ENCODE measurements around the gene GLG1. TPM values are rescaled to one million over a fixed set of nuclear protein-coding genes. Genes with fewer than 3 reads are reported as not detected.
A peak's percentile ranks its signal among the peaks of the same experiment; 100 is the strongest.
"Not testable (repeated sequence)": the region's sequence is repeated elsewhere in the genome, so short reads cannot be mapped to it uniquely, and the experiment has no call there.

The GLG1 gene
- total and polyA plus RNA-seq, 4 donors, result 24.6 to 156 (median 78.2) TPM

GRCh38 chr16:74409185-74409981, 197.5 kb downstream of the GLG1 start:
- H3K4me3 ChIP-seq; ATAC-seq (ENCODE audit: insufficient read depth, low FRiP score); DNase-seq; H3K27ac ChIP-seq (ENCODE audit: low read depth in 1 of 2, low read length in 1 of 2); H3K9ac ChIP-seq (ENCODE audit: insufficient read depth in 1 of 2, low read length in 2 of 2); H3K4me1 ChIP-seq (ENCODE audit: control insufficient read depth in 5 of 5, insufficient read depth in 5 of 5, low read length in 5 of 5); H3K36me3 ChIP-seq (ENCODE audit: control insufficient read depth in 4 of 4, insufficient read depth in 4 of 4, low read length in 4 of 4); H3K9me3 ChIP-seq (ENCODE audit: control insufficient read depth in 4 of 4, insufficient read depth in 3 of 4, low read length in 3 of 4); H3K27me3 ChIP-seq (ENCODE audit: control insufficient read depth in 3 of 3, insufficient read depth in 3 of 3, low read length in 2 of 3): not testable (repeated sequence)
- 93% methylated on average over 12 of the region's 15 CpGs for WGBS, 2 donors

DNA sequence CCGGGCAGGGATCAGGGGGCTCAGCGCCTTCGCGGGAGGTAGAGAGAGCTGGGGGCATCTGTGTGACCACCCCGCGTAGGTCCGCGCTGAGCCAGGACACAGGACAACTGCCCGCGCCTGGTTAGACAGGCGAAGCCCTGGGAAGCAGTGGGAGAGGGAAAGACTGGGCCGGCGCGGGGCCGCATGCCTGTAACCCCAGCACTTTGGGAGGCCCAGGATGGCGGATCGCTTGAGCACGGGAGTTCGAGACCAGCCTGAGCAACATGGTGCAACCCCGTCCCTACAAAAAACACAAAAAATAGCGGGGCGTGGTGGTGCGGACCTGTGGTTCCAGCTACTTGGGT, 199.6 kb downstream of the GLG1 start:
- H3K9ac ChIP-seq (ENCODE audit: insufficient read depth in 1 of 2, low read length in 2 of 2); H3K27me3 ChIP-seq (ENCODE audit: control insufficient read depth in 3 of 3, insufficient read depth in 3 of 3, low read length in 2 of 3); H3K4me1 ChIP-seq (ENCODE audit: control insufficient read depth in 5 of 5, insufficient read depth in 5 of 5, low read length in 5 of 5); H3K36me3 ChIP-seq (ENCODE audit: control insufficient read depth in 4 of 4, insufficient read depth in 4 of 4, low read length in 4 of 4); H3K9me3 ChIP-seq (ENCODE audit: control insufficient read depth in 4 of 4, insufficient read depth in 3 of 4, low read length in 3 of 4): not testable (repeated sequence)
- peak overlapping the region; percentile 36 for H3K4me3 ChIP-seq
- DNase-seq (peak; percentile 3 to 44 (median 7)), ATAC-seq (ENCODE audit: insufficient read depth, low FRiP score) (peak; percentile 39)
- 7 to 9% methylated on average over 8 to 15 of the region's 23 CpGs for WGBS, 2 donors
- H3K27ac ChIP-seq (ENCODE audit: low read depth in 1 of 2, low read length in 1 of 2), result peak overlapping the region; percentile 55 to 76

GRCh38 chr16:74406600-74407361, 200.1 kb downstream of the GLG1 start:
- H3K9ac ChIP-seq (ENCODE audit: insufficient read depth in 1 of 2, low read length in 2 of 2); H3K36me3 ChIP-seq (ENCODE audit: control insufficient read depth in 4 of 4, insufficient read depth in 4 of 4, low read length in 4 of 4); H3K4me1 ChIP-seq (ENCODE audit: control insufficient read depth in 5 of 5, insufficient read depth in 5 of 5, low read length in 5 of 5); H3K4me3 ChIP-seq; DNase-seq; H3K27me3 ChIP-seq (ENCODE audit: control insufficient read depth in 3 of 3, insufficient read depth in 3 of 3, low read length in 2 of 3); H3K9me3 ChIP-seq (ENCODE audit: control insufficient read depth in 4 of 4, insufficient read depth in 3 of 4, low read length in 3 of 4): not testable (repeated sequence)
- peak; percentile 92 for ATAC-seq (ENCODE audit: insufficient read depth, low FRiP score)
- 3 to 15% methylated on average over 5 to 27 of the region's 71 CpGs for WGBS, 2 donors
- peak overlapping the region in 1 of 2 donors; percentile 55 for H3K27ac ChIP-seq (ENCODE audit: low read depth in 1 of 2, low read length in 1 of 2)

DNA sequence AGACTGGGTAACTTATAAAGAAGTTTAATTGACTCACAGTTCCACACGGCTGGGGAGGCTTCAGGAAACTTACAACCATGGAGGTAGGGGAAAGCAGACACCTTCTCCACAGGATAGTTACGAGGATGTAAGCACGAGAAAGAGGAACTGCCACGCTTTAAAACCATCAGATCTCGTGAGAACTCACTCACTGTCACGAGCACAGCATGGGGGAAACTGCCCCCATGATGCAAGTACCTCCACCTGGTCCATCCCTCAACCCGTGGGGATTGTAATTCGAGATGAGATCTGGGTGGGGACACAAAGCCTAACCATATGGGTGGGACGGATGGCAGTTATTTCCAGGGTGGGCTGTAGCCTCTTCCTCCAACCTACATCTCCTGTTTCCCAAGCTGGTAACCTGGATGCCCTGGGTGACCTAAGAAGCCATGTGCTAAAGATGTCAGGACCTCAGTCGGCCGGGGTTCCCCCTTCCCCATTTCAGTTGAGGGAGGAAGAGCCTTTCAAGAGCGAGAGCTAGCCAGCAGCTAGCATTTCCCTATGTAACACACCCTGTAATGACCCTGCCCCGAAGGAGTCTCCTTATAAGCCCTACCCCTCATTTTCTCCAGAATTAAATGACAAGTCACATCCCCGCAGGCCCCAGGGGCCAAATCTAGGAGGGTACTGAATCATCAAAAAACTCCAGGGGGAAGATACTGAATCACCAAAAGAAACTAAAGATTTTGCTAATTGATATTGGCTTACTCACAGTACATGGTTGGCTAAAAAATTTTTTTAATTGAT, 202.6 kb downstream of the GLG1 start:
- 53 to 62% methylated on average over 5 to 6 of the region's 14 CpGs for WGBS, 2 donors
- not testable (repeated sequence) for DNase-seq

DNA sequence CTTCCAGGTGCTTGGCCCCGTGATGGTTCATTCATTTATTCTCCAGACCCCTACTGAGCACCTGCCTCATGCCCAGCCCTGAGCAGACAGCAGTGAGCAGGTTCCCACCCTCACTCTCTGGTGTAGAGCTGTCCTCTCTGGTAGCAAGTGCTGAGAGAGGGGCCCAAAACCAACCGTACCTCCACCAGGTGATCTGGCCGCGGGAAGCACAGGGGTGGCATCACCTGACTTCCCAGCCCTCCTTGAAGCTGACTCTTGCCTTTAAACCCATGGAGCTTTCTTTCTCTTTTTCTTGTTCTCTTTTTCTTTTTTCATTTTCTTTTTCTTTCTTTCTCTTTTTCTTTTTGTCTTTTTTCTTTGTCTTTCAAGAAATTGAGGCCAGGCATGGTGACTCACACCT, 206.7 kb downstream of the GLG1 start:
- H3K4me3 ChIP-seq; H3K4me1 ChIP-seq (ENCODE audit: control insufficient read depth in 5 of 5, insufficient read depth in 5 of 5, low read length in 5 of 5); H3K36me3 ChIP-seq (ENCODE audit: control insufficient read depth in 4 of 4, insufficient read depth in 4 of 4, low read length in 4 of 4); H3K9me3 ChIP-seq (ENCODE audit: control insufficient read depth in 4 of 4, insufficient read depth in 3 of 4, low read length in 3 of 4); H3K27me3 ChIP-seq (ENCODE audit: control insufficient read depth in 3 of 3, insufficient read depth in 3 of 3, low read length in 2 of 3); H3K9ac ChIP-seq (ENCODE audit: insufficient read depth in 1 of 2, low read length in 2 of 2); H3K27ac ChIP-seq (ENCODE audit: low read depth in 1 of 2, low read length in 1 of 2); ATAC-seq (ENCODE audit: insufficient read depth, low FRiP score): not testable (repeated sequence)
- WGBS, 2 donors, result 93 to 94% methylated on average over 3 of the region's 4 CpGs
- DNase-seq, result peak in 1 of 3 donors; percentile 7

More for the DNA sequence above, 202.6 kb downstream of the GLG1 start:
- not testable (repeated sequence) for H3K4me1 ChIP-seq (ENCODE audit: control insufficient read depth in 5 of 5, insufficient read depth in 5 of 5, low read length in 5 of 5); H3K9ac ChIP-seq (ENCODE audit: insufficient read depth in 1 of 2, low read length in 2 of 2); H3K4me3 ChIP-seq; H3K36me3 ChIP-seq (ENCODE audit: control insufficient read depth in 4 of 4, insufficient read depth in 4 of 4, low read length in 4 of 4); H3K27me3 ChIP-seq (ENCODE audit: control insufficient read depth in 3 of 3, insufficient read depth in 3 of 3, low read length in 2 of 3); H3K27ac ChIP-seq (ENCODE audit: low read depth in 1 of 2, low read length in 1 of 2); H3K9me3 ChIP-seq (ENCODE audit: control insufficient read depth in 4 of 4, insufficient read depth in 3 of 4, low read length in 3 of 4); ATAC-seq (ENCODE audit: insufficient read depth, low FRiP score)

DNA sequence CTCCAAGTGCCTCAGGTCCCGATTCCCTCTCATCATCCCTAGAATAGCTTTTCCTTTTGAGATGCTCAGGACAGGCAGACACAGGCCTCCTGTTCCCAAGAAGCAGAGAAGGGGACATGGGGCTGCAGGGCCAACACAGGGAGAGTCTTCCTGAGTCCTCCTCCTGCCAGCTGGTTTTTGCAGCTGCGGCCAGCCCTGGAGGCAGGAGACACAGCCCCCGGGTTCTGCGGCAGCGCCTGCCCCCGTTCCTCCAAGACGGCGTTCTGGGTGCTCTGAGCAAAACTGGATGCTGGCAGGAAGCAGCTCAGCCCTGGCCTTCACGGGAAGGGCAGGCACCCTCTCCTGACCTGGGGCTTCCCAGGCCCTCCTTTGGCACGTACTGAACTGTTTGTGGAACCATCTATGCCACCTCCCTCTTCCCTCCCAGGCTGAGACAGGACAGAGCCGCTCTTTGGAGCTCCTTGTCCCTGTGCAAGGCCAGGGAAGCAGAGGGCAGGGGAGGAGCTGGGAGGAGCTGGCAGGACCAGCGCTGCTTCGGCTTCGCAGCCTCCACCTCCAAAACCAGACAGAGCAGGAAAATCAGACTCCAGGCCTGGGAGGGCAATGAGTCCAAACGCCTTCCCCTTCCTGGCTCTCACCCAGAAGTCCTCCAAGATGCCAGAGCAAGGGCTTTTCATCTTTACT, 208.6 kb downstream of the GLG1 start:
- H3K36me3 ChIP-seq (ENCODE audit: control insufficient read depth in 4 of 4, insufficient read depth in 4 of 4, low read length in 4 of 4); H3K27ac ChIP-seq (ENCODE audit: low read depth in 1 of 2, low read length in 1 of 2); H3K9ac ChIP-seq (ENCODE audit: insufficient read depth in 1 of 2, low read length in 2 of 2); H3K27me3 ChIP-seq (ENCODE audit: control insufficient read depth in 3 of 3, insufficient read depth in 3 of 3, low read length in 2 of 3); H3K9me3 ChIP-seq (ENCODE audit: control insufficient read depth in 4 of 4, insufficient read depth in 3 of 4, low read length in 3 of 4); H3K4me3 ChIP-seq; H3K4me1 ChIP-seq (ENCODE audit: control insufficient read depth in 5 of 5, insufficient read depth in 5 of 5, low read length in 5 of 5): not testable (repeated sequence)
- peak in 2 of 3 donors; percentile 3 to 17 for DNase-seq
- peak; percentile 66 for ATAC-seq (ENCODE audit: insufficient read depth, low FRiP score)
- 43 to 49% methylated on average over 11 of the region's 15 CpGs for WGBS, 2 donors

Measured in lung (tissue), 10 donors.